OCI-LY7 (cell line): Measurements from ENCODE around the gene CDK5R2. TPM values are rescaled to one million over a fixed set of nuclear protein-coding genes. Genes with fewer than 3 reads are reported as not detected.

Source experiments
- BruUV-seq: library from RNA; stranded (reverse); fragments of 400-500 nt; replicated peaks from 2 replicates; lab custom pipeline; 2021; lab: Mats Ljungman, UMichigan
- CTCF ChIA-PET: fragments of 300-600 bp; sonication (Branson Sonifier 250); formaldehyde crosslinking; loops from one replicate; lab custom pipeline; 2022; ENCODE audit warnings: antibody characterized with exemption; ENCODE audit not compliant: unreplicated experiment; lab: Charles Lee
- POLR2A ChIA-PET: fragments of 300-600 bp; sonication (Branson Sonifier 250); formaldehyde crosslinking; loops from one replicate; lab custom pipeline; 2022; ENCODE audit warnings: antibody characterized with exemption; lab: Charles Lee
- DNase-seq: peaks from one replicate; pipeline ENCODE4 v3.0.0-alpha.2; 2015; ENCODE audit warnings: low spot score
- H2AFZ ChIP-seq: fragments of 200-600 bp; sonication (generic), shearing (Covaris generic); 2 replicates; pipeline ENCODE4 v1.6.1; 2014; ENCODE audit warnings: mild to moderate bottlenecking, antibody characterized with exemption, low read length, moderate library complexity
- H3K27ac ChIP-seq: fragments of 200-600 bp; sonication (generic); 2 replicates; pipeline ENCODE4 v1.5.1; 2014; ENCODE audit warnings: mixed run types, low read depth, mild to moderate bottlenecking, moderate library complexity, low read length, inconsistent platforms; ENCODE audit not compliant: poor library complexity, severe bottlenecking
- H3K36me3 ChIP-seq: fragments of 200-600 bp; sonication (generic); 2 replicates; pipeline ENCODE4 v1.6.1; 2014; ENCODE audit warnings: mild to moderate bottlenecking, antibody characterized with exemption, low read length, moderate library complexity, mixed read lengths; ENCODE audit not compliant: insufficient read depth
- H3K4me1 ChIP-seq: fragments of 200-600 bp; sonication (generic); 2 replicates; pipeline ENCODE4 v1.5.1; 2014; ENCODE audit warnings: mild to moderate bottlenecking, low read length; ENCODE audit not compliant: insufficient read depth, poor library complexity, severe bottlenecking
- H3K4me2 ChIP-seq: fragments of 200-600 bp; sonication (generic); 2 replicates; pipeline ENCODE4 v1.6.1; 2014; ENCODE audit warnings: mild to moderate bottlenecking, low read length
- H3K4me3 ChIP-seq: fragments of 200-600 bp; sonication (generic); 2 replicates; pipeline ENCODE4 v1.5.1; 2014; ENCODE audit warnings: mild to moderate bottlenecking, low read depth, low read length; ENCODE audit not compliant: poor library complexity, severe bottlenecking
- H3K79me2 ChIP-seq: fragments of 200-600 bp; sonication (generic); 2 replicates; pipeline ENCODE4 v1.6.1; 2016; ENCODE audit warnings: low read depth, mild to moderate bottlenecking, low read length, moderate library complexity, mixed read lengths; ENCODE audit not compliant: insufficient read depth
- H3K9me2 ChIP-seq: fragments of 200-600 bp; sonication (generic); 2 replicates; pipeline ENCODE4 v1.6.1; 2016; ENCODE audit warnings: mild to moderate bottlenecking, low read length, mixed read lengths; ENCODE audit not compliant: insufficient read depth
- H3K9me3 ChIP-seq: fragments of 200-600 bp; sonication (generic); 2 replicates; pipeline ENCODE4 v1.6.1; 2014; ENCODE audit warnings: mild to moderate bottlenecking, mixed run types, low read length, mixed read lengths
- H4K20me1 ChIP-seq: fragments of 200-600 bp; sonication (generic); 2 replicates; pipeline ENCODE4 v1.6.1; 2014; ENCODE audit warnings: mild to moderate bottlenecking, antibody characterized with exemption, low read length, moderate library complexity, mixed read lengths; ENCODE audit not compliant: insufficient read depth
- EZH2phosphoT487 ChIP-seq: fragments of 200-600 bp; sonication (generic); IDR thresholded peaks from 2 replicates; pipeline ENCODE4 v1.6.1; 2018; ENCODE audit warnings: low read depth, borderline replicate concordance, mild to moderate bottlenecking, mixed run types, antibody characterized with exemption, low read length, moderate library complexity, mixed read lengths
- intact Hi-C: fragments of 100-400 bp; cut with micrococcal nuclease; formaldehyde crosslinking; loops from one replicate; pipeline ENCODE4 v1.10.0; 2022; ENCODE audit not compliant: unreplicated experiment
- total RNA-seq, 2 experiments: library from RNA; depleted of rRNA in 1 of 2; stranded (reverse); fragments of >200 nt in 1 of 2; shearing (Covaris generic) in 1 of 2; gene quantifications; 2 replicates each; pipeline ENCODE4 v1.2.3, GENCODE V29; 2014 to 2022
- TF ChIP-seq, protein P1 (sequence below): fragments of 200-600 bp; sonication (generic); conservative IDR thresholded peaks from 2 replicates; pipeline ENCODE4 v1.5.1; 2014; ENCODE audit warnings: mild to moderate bottlenecking, antibody characterized with exemption, low read length, moderate library complexity, mixed read lengths

The CDK5R2 gene
- total RNA-seq, 2 experiments from 2014 or later = 0.09 to 0.63 TPM

- Histone ChIP-seq H3K4me3 (no peak overlapping the region), H3K4me1 (no peaks in the 10 kb centered on the region), H4K20me1 (no peaks in the 10 kb centered on the region), H3K9me3 (no peaks in the 10 kb centered on the region), H2AFZ (no peak overlapping the region), H3K27ac (no peak overlapping the region), H3K79me2 (no peaks in the 10 kb centered on the region), H3K4me2 (no peak overlapping the region), H3K36me3 (no peaks in the 10 kb centered on the region), H3K9me2 (no peaks in the 10 kb centered on the region)
- intact Hi-C loops = no loop called here
- no peak for DNase-seq
- no TSS peak for BruUV-seq
- TF ChIP-seq, protein P1, sequence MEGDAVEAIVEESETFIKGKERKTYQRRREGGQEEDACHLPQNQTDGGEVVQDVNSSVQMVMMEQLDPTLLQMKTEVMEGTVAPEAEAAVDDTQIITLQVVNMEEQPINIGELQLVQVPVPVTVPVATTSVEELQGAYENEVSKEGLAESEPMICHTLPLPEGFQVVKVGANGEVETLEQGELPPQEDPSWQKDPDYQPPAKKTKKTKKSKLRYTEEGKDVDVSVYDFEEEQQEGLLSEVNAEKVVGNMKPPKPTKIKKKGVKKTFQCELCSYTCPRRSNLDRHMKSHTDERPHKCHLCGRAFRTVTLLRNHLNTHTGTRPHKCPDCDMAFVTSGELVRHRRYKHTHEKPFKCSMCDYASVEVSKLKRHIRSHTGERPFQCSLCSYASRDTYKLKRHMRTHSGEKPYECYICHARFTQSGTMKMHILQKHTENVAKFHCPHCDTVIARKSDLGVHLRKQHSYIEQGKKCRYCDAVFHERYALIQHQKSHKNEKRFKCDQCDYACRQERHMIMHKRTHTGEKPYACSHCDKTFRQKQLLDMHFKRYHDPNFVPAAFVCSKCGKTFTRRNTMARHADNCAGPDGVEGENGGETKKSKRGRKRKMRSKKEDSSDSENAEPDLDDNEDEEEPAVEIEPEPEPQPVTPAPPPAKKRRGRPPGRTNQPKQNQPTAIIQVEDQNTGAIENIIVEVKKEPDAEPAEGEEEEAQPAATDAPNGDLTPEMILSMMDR = peak; percentile 41; the same call in 1 of the 2 replicates
- no peak for TF ChIP-seq EZH2phosphoT487
- CTCF ChIA-PET = interaction anchor here (0.5 kb wide), 1 partner anchor 872 kb away, joined by 3 read pairs; no protein-coding TSS in a partner anchor
- POLR2A ChIA-PET = interaction anchor here (0.6 to 0.7 kb wide), 2 partner anchors 181 to 400 kb away, joined by 3 read pairs; no protein-coding TSS in a partner anchor
Measured at GRCh38 chr2:218953366-218953954, 6.0 kb upstream of the CDK5R2 start.

DNA sequence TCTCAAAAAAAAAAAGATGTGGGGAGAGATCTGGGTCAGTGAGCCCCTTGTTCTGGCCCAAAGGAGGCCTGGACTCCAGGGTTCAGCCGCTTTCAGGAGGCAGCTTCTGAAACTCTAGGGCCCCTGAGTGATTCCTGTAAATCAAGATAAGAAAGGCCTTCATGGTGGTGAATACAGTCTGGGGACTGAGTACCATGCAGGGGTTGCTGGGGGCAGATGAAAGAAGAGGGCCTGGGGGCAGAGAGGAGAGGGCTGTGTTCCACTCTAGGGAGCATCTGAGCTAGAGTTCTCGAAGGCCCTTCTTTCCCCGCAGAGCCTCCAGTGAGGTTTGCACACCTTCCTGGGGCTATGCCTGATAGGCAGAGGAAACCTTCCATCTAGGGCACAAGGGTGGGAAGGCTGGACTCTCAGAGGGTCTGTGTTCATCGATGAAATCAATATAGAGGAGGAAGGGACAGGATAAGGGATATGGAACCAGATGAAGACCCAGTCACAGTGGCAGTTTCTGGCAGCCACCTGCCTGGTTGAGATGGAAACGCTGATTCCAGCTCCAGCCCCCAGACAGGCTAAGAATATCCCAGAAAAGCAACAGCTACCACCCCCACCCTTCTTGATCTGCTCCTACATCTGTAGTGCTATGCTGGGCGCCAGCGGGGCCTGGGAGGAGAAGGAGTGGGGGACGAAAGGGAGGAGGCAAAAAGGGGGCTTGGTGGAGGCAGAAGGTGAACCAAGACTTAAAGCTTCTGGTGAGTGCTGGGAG lies 4.7 kb upstream of the CDK5R2 start:
- H3K4me2 ChIP-seq = no peak overlapping the region
- DNase-seq = no peak
- no TSS peak for BruUV-seq
- H2AFZ ChIP-seq = no peak overlapping the region
- no peaks in the 10 kb centered on the region for H3K36me3 ChIP-seq
- no peaks in the 10 kb centered on the region for H3K9me2 ChIP-seq
- no peak overlapping the region for H3K27ac ChIP-seq
- peaks cover 6% of the 10 kb centered on the region for H3K4me1 ChIP-seq
- ChIA-PET CTCF (no interaction called here), POLR2A (interaction anchor here (0.6 kb wide), 1 partner anchor 361 kb away, joined by 5 read pairs; no protein-coding TSS in a partner anchor)
- no peak overlapping the region for H3K4me3 ChIP-seq
- H3K79me2 ChIP-seq = no peaks in the 10 kb centered on the region
- intact Hi-C loops = no loop called here
- TF ChIP-seq EZH2phosphoT487 = no peak
- TF ChIP-seq, protein P1 = no peak
- no peaks in the 10 kb centered on the region for H4K20me1 ChIP-seq
- no peaks in the 10 kb centered on the region for H3K9me3 ChIP-seq

GRCh38 chr2:218956039-218956438 lies 3.4 kb upstream of the CDK5R2 start:
- ChIA-PET CTCF (no interaction called here), POLR2A (interaction anchor here (0.6 kb wide), 2 partner anchors 51 to 513 kb away, joined by 3 read pairs; no protein-coding TSS in a partner anchor)
- Histone ChIP-seq H3K9me2 (no peaks in the 10 kb centered on the region), H4K20me1 (no peaks in the 10 kb centered on the region), H3K27ac (no peak overlapping the region), H3K4me3 (no peak overlapping the region), H3K79me2 (no peaks in the 10 kb centered on the region), H3K9me3 (no peaks in the 10 kb centered on the region), H3K4me2 (no peak overlapping the region), H3K36me3 (no peaks in the 10 kb centered on the region), H2AFZ (no peak overlapping the region), H3K4me1 (peaks cover 6% of the 10 kb centered on the region)
- intact Hi-C loops = no loop called here
- no peak for TF ChIP-seq EZH2phosphoT487
- no TSS peak for BruUV-seq
- no peak for DNase-seq
